Measurements from ENCODE around the gene UCP2. TPM values are rescaled to one million over a fixed set of nuclear protein-coding genes. Genes with fewer than 3 reads are reported as not detected.

The UCP2 gene
- total and polyA plus RNA-seq, 2 experiments from 2014 or later = 60.1 to 76.9 TPM

DNA sequence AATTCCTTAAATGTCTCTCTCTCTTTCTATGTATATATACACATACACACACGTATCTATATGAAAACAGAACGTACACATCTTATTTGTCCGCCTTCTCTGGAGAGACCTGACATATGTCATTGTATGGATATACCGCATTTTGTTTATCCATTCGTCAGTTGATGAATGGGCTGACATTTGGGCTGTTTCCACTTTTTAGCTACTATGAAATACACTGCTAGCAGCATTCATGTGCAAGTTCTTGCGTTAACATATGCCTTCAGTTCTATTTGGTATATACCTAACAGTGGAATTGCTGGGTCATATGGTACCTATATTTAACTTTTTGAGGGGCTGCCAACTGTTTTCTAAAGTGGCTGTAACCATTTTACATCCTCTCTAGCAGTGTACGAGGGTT is 49.9 kb downstream of the UCP2 start:
- no peak overlapping the region for H3K4me3 Mint-ChIP-seq
- no peak for TF ChIP-seq CREB1 (CRISPR knock-in tag; IDR thresholded peaks at IDR 0.05; ENCODE audit: low read depth)
- no peak for TF ChIP-seq POLR2AphosphoS5 (IDR thresholded peaks at IDR 0.05; ENCODE audit: low read depth)
- no peak for TF ChIP-seq EZH2phosphoT487 (IDR thresholded peaks at IDR 0.05; ENCODE audit: unreplicated experiment)
- TF ChIP-seq JUNB (IDR thresholded peaks at IDR 0.05; ENCODE audit: unreplicated experiment) = no peak
- TF ChIP-seq, protein P1, sequence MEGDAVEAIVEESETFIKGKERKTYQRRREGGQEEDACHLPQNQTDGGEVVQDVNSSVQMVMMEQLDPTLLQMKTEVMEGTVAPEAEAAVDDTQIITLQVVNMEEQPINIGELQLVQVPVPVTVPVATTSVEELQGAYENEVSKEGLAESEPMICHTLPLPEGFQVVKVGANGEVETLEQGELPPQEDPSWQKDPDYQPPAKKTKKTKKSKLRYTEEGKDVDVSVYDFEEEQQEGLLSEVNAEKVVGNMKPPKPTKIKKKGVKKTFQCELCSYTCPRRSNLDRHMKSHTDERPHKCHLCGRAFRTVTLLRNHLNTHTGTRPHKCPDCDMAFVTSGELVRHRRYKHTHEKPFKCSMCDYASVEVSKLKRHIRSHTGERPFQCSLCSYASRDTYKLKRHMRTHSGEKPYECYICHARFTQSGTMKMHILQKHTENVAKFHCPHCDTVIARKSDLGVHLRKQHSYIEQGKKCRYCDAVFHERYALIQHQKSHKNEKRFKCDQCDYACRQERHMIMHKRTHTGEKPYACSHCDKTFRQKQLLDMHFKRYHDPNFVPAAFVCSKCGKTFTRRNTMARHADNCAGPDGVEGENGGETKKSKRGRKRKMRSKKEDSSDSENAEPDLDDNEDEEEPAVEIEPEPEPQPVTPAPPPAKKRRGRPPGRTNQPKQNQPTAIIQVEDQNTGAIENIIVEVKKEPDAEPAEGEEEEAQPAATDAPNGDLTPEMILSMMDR (conservative IDR thresholded peaks at IDR 0.05; ENCODE audit: low read depth in 2 of 2) = no peak
- TF ChIP-seq STAT1 (IDR thresholded peaks at IDR 0.05; ENCODE audit: unreplicated experiment) = no peak
- no peak for TF ChIP-seq ZNF114 (CRISPR knock-in tag; IDR thresholded peaks at IDR 0.05)
- no peak for TF ChIP-seq EZH2 (IDR thresholded peaks at IDR 0.05; ENCODE audit: low read depth, unreplicated experiment)
- TF ChIP-seq, protein P2, sequence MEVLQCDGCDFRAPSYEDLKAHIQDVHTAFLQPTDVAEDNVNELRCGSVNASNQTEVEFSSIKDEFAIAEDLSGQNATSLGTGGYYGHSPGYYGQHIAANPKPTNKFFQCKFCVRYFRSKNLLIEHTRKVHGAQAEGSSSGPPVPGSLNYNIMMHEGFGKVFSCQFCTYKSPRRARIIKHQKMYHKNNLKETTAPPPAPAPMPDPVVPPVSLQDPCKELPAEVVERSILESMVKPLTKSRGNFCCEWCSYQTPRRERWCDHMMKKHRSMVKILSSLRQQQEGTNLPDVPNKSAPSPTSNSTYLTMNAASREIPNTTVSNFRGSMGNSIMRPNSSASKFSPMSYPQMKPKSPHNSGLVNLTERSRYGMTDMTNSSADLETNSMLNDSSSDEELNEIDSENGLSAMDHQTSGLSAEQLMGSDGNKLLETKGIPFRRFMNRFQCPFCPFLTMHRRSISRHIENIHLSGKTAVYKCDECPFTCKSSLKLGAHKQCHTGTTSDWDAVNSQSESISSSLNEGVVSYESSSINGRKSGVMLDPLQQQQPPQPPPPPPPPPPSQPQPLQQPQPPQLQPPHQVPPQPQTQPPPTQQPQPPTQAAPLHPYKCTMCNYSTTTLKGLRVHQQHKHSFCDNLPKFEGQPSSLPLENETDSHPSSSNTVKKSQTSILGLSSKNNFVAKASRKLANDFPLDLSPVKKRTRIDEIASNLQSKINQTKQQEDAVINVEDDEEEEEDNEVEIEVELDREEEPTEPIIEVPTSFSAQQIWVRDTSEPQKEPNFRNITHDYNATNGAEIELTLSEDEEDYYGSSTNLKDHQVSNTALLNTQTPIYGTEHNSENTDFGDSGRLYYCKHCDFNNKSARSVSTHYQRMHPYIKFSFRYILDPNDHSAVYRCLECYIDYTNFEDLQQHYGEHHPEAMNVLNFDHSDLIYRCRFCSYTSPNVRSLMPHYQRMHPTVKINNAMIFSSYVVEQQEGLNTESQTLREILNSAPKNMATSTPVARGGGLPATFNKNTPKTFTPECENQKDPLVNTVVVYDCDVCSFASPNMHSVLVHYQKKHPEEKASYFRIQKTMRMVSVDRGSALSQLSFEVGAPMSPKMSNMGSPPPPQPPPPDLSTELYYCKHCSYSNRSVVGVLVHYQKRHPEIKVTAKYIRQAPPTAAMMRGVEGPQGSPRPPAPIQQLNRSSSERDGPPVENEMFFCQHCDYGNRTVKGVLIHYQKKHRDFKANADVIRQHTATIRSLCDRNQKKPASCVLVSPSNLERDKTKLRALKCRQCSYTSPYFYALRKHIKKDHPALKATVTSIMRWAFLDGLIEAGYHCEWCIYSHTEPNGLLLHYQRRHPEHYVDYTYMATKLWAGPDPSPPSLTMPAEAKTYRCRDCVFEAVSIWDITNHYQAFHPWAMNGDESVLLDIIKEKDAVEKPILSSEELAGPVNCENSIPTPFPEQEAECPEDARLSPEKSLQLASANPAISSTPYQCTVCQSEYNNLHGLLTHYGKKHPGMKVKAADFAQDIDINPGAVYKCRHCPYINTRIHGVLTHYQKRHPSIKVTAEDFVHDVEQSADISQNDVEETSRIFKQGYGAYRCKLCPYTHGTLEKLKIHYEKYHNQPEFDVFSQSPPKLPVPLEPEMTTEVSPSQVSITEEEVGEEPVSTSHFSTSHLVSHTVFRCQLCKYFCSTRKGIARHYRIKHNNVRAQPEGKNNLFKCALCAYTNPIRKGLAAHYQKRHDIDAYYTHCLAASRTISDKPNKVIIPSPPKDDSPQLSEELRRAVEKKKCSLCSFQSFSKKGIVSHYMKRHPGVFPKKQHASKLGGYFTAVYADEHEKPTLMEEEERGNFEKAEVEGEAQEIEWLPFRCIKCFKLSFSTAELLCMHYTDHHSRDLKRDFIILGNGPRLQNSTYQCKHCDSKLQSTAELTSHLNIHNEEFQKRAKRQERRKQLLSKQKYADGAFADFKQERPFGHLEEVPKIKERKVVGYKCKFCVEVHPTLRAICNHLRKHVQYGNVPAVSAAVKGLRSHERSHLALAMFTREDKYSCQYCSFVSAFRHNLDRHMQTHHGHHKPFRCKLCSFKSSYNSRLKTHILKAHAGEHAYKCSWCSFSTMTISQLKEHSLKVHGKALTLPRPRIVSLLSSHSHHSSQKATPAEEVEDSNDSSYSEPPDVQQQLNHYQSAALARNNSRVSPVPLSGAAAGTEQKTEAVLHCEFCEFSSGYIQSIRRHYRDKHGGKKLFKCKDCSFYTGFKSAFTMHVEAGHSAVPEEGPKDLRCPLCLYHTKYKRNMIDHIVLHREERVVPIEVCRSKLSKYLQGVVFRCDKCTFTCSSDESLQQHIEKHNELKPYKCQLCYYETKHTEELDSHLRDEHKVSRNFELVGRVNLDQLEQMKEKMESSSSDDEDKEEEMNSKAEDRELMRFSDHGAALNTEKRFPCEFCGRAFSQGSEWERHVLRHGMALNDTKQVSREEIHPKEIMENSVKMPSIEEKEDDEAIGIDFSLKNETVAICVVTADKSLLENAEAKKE (CRISPR knock-in tag; IDR thresholded peaks at IDR 0.05) = no peak
- no peak for TF ChIP-seq NANOG (IDR thresholded peaks at IDR 0.05; ENCODE audit: borderline replicate concordance)
- TF ChIP-seq, protein P3, sequence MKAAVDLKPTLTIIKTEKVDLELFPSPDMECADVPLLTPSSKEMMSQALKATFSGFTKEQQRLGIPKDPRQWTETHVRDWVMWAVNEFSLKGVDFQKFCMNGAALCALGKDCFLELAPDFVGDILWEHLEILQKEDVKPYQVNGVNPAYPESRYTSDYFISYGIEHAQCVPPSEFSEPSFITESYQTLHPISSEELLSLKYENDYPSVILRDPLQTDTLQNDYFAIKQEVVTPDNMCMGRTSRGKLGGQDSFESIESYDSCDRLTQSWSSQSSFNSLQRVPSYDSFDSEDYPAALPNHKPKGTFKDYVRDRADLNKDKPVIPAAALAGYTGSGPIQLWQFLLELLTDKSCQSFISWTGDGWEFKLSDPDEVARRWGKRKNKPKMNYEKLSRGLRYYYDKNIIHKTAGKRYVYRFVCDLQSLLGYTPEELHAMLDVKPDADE (IDR thresholded peaks at IDR 0.05) = no peak
- Histone ChIP-seq H3K4me1 (ENCODE audit: insufficient read depth) (no peaks in the 10 kb centered on the region), H3K27ac (ENCODE audit: low read depth) (no peak overlapping the region), H3K79me2 (replicated peaks; ENCODE audit: insufficient read depth) (no peaks in the 10 kb centered on the region), H3K9me2 (ENCODE audit: insufficient read depth) (no peaks in the 10 kb centered on the region), H3K4me3 (no peak overlapping the region), H3K36me3 (ENCODE audit: insufficient read depth) (no peaks in the 10 kb centered on the region), H2AFZ (no peak overlapping the region), H3F3A (replicated peaks; ENCODE audit: low read depth) (no peaks in the 10 kb centered on the region), H4K20me1 (replicated peaks; ENCODE audit: insufficient read depth) (no peaks in the 10 kb centered on the region), H3K4me2 (no peak overlapping the region), H3K27me3 (ENCODE audit: insufficient read depth) (no peaks in the 10 kb centered on the region)
- H3K27me3 Mint-ChIP-seq (ENCODE audit: insufficient read depth, low read depth, poor library complexity) = no peaks in the 10 kb centered on the region
- H3K27ac Mint-ChIP-seq = no peak overlapping the region
- peaks cover 10% of the 10 kb centered on the region for H3K9me3 Mint-ChIP-seq
- no peak for DNase-seq (ENCODE audit: low spot score)
- peaks cover 29% of the 10 kb centered on the region; the same call in 2 of the 3 replicates for H3K36me3 Mint-ChIP-seq (ENCODE audit: low read depth)
- ATAC-seq = no peak
- H3K4me1 Mint-ChIP-seq = peaks cover 2% of the 10 kb centered on the region; the same call in 1 of the 3 replicates

Measured in GM23338 (cell line).